Caco-2 (cell line): Measurements from ENCODE around the gene LASP1NB.

ENCODE experiments used
- BruUV-seq: library from RNA; stranded (reverse); fragments of 400-500 nt; replicated peaks from 2 replicates; lab custom pipeline; 2021; lab: Mats Ljungman, UMichigan
- CTCF ChIA-PET: fragments of 300-600 bp; sonication (Branson Sonifier 250); formaldehyde crosslinking; loops from one replicate; lab custom pipeline; 2022; ENCODE audit warnings: antibody characterized with exemption; lab: Charles Lee
- POLR2A ChIA-PET: fragments of 300-600 bp; sonication (Branson Sonifier 250); formaldehyde crosslinking; loops from one replicate; lab custom pipeline; 2022; ENCODE audit warnings: antibody characterized with exemption; lab: Charles Lee
- DNase-seq, 2 experiments: peaks; one replicate each; pipeline versions ENCODE4 v3.0.0 to v3.0.0-alpha.2; 2020 to 2022
- H3K27me3 ChIP-seq: replicated peaks from 2 replicates; pipeline ENCODE4 v1.6.0; 2011; ENCODE audit warnings: low read length; ENCODE audit not compliant: control insufficient read depth, insufficient read depth
- H3K36me3 ChIP-seq: 2 replicates; pipeline ENCODE4 v1.5.1; 2011; ENCODE audit warnings: low read length; ENCODE audit not compliant: control insufficient read depth, insufficient read depth
- H3K4me1 ChIP-seq: fragments of 250-450 bp; sonication (Bioruptor Pico); 2 replicates; pipeline ENCODE4 v1.5.1; 2020; ENCODE audit warnings: mild to moderate bottlenecking
- H3K4me3 ChIP-seq: 2 replicates; pipeline ENCODE4 v1.5.1; 2011; ENCODE audit warnings: low read depth, mild to moderate bottlenecking, control low read depth, low read length
- H3K9me3 ChIP-seq: fragments of 250-450 bp; sonication (Bioruptor Pico); 2 replicates; pipeline ENCODE4 v1.5.1; 2020; ENCODE audit warnings: mild to moderate bottlenecking, moderate library complexity
- H3K27ac Mint-ChIP-seq: one replicate; pipeline ENCODE4 v1.8.0; 2022; ENCODE audit warnings: mixed read lengths; ENCODE audit not compliant: unreplicated experiment
- H3K27me3 Mint-ChIP-seq: one replicate; pipeline ENCODE4 v1.8.0; 2022; ENCODE audit warnings: mixed read lengths; ENCODE audit not compliant: insufficient read depth, unreplicated experiment
- H3K36me3 Mint-ChIP-seq: one replicate; pipeline ENCODE4 v1.8.0; 2022; ENCODE audit warnings: mild to moderate bottlenecking, mixed read lengths; ENCODE audit not compliant: insufficient read depth, unreplicated experiment
- H3K4me1 Mint-ChIP-seq: one replicate; pipeline ENCODE4 v1.8.0; 2022; ENCODE audit warnings: low read depth, mixed read lengths; ENCODE audit not compliant: unreplicated experiment
- H3K4me3 Mint-ChIP-seq: one replicate; pipeline ENCODE4 v1.8.0; 2022; ENCODE audit warnings: mild to moderate bottlenecking, moderate library complexity, mixed read lengths; ENCODE audit not compliant: unreplicated experiment
- H3K9me3 Mint-ChIP-seq: one replicate; pipeline ENCODE4 v1.8.0; 2022; ENCODE audit warnings: mixed read lengths; ENCODE audit not compliant: unreplicated experiment
- CTCF ChIP-seq, 2 experiments: fragments of 200-600 bp in 1 of 2; IDR thresholded peaks; 1 replicate in 1 of 2; 2 replicates in 1 of 2; pipeline versions ENCODE4 v1.5.1 to v1.8.0; 2011 to 2022; ENCODE audit warnings: antibody characterized with exemption in 1 of 2, control low read depth in 1 of 2, inconsistent platforms in 1 of 2, low read depth in 1 of 2, low read length in 1 of 2, mild to moderate bottlenecking in 1 of 2, moderate library complexity in 1 of 2; ENCODE audit not compliant: insufficient read depth in 1 of 2, severe bottlenecking in 1 of 2, unreplicated experiment in 1 of 2
- intact Hi-C: fragments of 100-400 bp; cut with micrococcal nuclease; formaldehyde crosslinking; loops from one replicate; pipeline ENCODE4 v1.10.0; 2022; ENCODE audit not compliant: unreplicated experiment

Gene LASP1NB

GRCh38 chr17:38916771-38917170, 8.6 kb upstream of the LASP1NB start:
- no peak overlapping the region for H3K4me3 ChIP-seq
- BruUV-seq = no TSS peak
- no peak overlapping the region for H3K27ac Mint-ChIP-seq
- no peaks in the 10 kb centered on the region for H3K4me1 Mint-ChIP-seq
- no peak for TF ChIP-seq CTCF (IDR thresholded peaks at IDR 0.05; ENCODE audit: insufficient read depth in 1 of 2, low read depth in 1 of 2, low read length in 1 of 2, severe bottlenecking in 1 of 2, unreplicated experiment in 1 of 2)
- ChIA-PET POLR2A (interaction anchor here (0.6 kb wide), 1 partner anchor 121 kb away, joined by 3 read pairs; no protein-coding TSS in a partner anchor), CTCF (interaction anchor here (0.6 kb wide), 2 partner anchors 32 to 50 kb away, joined by 3 to 8 read pairs; partner anchors contain the start of gene FBXO47)
- peaks cover 78% of the 10 kb centered on the region for H3K36me3 Mint-ChIP-seq
- no peak overlapping the region for H3K4me3 Mint-ChIP-seq
- peaks cover 9% of the 10 kb centered on the region; the same call in 1 of the 2 replicates for H3K4me1 ChIP-seq
- no peaks in the 10 kb centered on the region for H3K9me3 Mint-ChIP-seq
- H3K9me3 ChIP-seq = no peaks in the 10 kb centered on the region
- H3K27me3 Mint-ChIP-seq = no peaks in the 10 kb centered on the region
- no peak for DNase-seq
- intact Hi-C loops = no loop called here
- H3K27me3 ChIP-seq = no peaks in the 10 kb centered on the region
- peaks cover 5% of the 10 kb centered on the region for H3K36me3 ChIP-seq

- no TSS peak for BruUV-seq
- Mint-ChIP-seq H3K36me3 (peaks cover 73% of the 10 kb centered on the region), H3K27ac (no peak overlapping the region), H3K4me1 (no peaks in the 10 kb centered on the region), H3K27me3 (no peaks in the 10 kb centered on the region), H3K4me3 (no peak overlapping the region), H3K9me3 (no peaks in the 10 kb centered on the region)
- intact Hi-C loops = no loop called here
- no peak for DNase-seq
- Histone ChIP-seq H3K27me3 (no peaks in the 10 kb centered on the region), H3K4me1 (peaks cover 9% of the 10 kb centered on the region; the same call in 1 of the 2 replicates), H3K36me3 (peaks cover 5% of the 10 kb centered on the region), H3K9me3 (no peaks in the 10 kb centered on the region), H3K4me3 (no peak overlapping the region)
- ChIA-PET CTCF (interaction anchor here (0.6 to 0.7 kb wide), 2 partner anchors 50 to 313 kb away, joined by 3 read pairs; partner anchors contain the start of gene FBXO47), POLR2A (interaction anchor here (0.6 kb wide), 1 partner anchor 121 kb away, joined by 3 read pairs; no protein-coding TSS in a partner anchor)
- TF ChIP-seq CTCF (IDR thresholded peaks at IDR 0.05; ENCODE audit: insufficient read depth in 1 of 2, low read depth in 1 of 2, low read length in 1 of 2, severe bottlenecking in 1 of 2, unreplicated experiment in 1 of 2) = no peak
Observed at GRCh38 chr17:38917259-38917658, 8.2 kb upstream of the LASP1NB start.

- ChIA-PET POLR2A (no interaction called here), CTCF (interaction anchor here (0.7 kb wide), 2 partner anchors 184 to 312 kb away, joined by 3 to 4 read pairs; no protein-coding TSS in a partner anchor)
- peaks cover 68% of the 10 kb centered on the region for H3K36me3 Mint-ChIP-seq
- Histone ChIP-seq H3K4me1 (peaks cover 9% of the 10 kb centered on the region; the same call in 1 of the 2 replicates), H3K9me3 (no peaks in the 10 kb centered on the region), H3K4me3 (no peak overlapping the region), H3K27me3 (no peaks in the 10 kb centered on the region), H3K36me3 (peaks cover 5% of the 10 kb centered on the region)
- no peak for TF ChIP-seq CTCF (IDR thresholded peaks at IDR 0.05; ENCODE audit: insufficient read depth in 1 of 2, low read depth in 1 of 2, low read length in 1 of 2, severe bottlenecking in 1 of 2, unreplicated experiment in 1 of 2)
- H3K27me3 Mint-ChIP-seq = no peaks in the 10 kb centered on the region
- H3K4me3 Mint-ChIP-seq = no peak overlapping the region
- H3K9me3 Mint-ChIP-seq = no peaks in the 10 kb centered on the region
- no TSS peak for BruUV-seq
- no peak for DNase-seq
- intact Hi-C loops = no loop called here
- H3K4me1 Mint-ChIP-seq = no peaks in the 10 kb centered on the region
- no peak overlapping the region for H3K27ac Mint-ChIP-seq
Observed at GRCh38 chr17:38918129-38918913, 7.1 kb upstream of the LASP1NB start.
